Measurements from ENCODE around the gene NEK4. TPM values are rescaled to one million over a fixed set of nuclear protein-coding genes. Genes with fewer than 3 reads are reported as not detected.
A peak's percentile ranks its signal among the peaks of the same experiment; 100 is the strongest.

Gene NEK4
- total and polyA plus RNA-seq, 12 donors, result 4.9 to 43.9 (median 27.4) TPM

DNA sequence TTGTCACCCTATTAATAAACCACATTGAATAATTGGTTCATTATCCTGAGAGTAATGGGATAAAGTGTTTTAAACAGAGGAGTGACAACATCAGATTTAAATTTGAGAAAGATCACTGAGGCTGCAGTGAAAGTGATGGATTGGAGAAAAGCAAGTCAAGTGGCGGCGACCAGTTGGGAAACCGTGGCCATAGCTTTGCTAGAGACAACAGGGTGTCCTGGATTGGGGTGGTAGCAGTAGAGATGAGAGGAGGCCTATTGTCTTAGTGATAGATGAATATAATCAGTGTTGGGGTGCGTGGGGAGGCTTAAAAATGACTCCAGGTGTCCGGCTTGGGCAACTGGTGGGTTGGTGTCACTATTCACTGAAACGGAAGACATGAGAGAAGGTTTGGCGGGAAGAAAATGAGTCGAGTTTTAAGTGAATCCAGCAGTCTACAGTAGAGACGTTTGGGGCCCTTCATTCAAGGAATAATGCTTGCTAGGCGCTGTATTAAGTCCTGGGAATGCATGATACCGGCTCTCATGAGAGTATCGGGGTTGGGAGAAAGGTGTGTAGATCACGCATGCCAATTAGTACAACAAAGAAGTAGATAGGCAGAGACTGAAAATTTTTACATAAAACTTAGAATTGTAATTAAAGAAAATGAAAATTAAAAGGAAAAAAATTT lies 819 bp downstream of the NEK4 start:
- Histone ChIP-seq H3K9me3 (replicated peaks in 1 of 3) (no peaks in the 10 kb centered on the region), H3K27me3 (no peaks in the 10 kb centered on the region), H3K4me3 (peak overlapping the region in 2 of 4 donors; percentile 67 to 95), H3K27ac (peak overlapping the region in 2 of 5 donors; percentile 63 to 78), H3K4me1 (replicated peaks in 1 of 2) (peaks cover 10 to 13% of the 10 kb centered on the region in 2 donors), H3K36me3 (replicated peaks in 1 of 2) (peaks cover 0 to 31% of the 10 kb centered on the region in 2 donors)
- 20 to 21% (median 20%) methylated on average over 13 of the region's 13 CpGs for WGBS, 4 donors
- DNase-seq, result peak in 2 of 7 donors; percentile 16 to 44
- no peak for TF ChIP-seq POLR2A (IDR thresholded peaks at IDR 0.05)
- TF ChIP-seq, protein P1, sequence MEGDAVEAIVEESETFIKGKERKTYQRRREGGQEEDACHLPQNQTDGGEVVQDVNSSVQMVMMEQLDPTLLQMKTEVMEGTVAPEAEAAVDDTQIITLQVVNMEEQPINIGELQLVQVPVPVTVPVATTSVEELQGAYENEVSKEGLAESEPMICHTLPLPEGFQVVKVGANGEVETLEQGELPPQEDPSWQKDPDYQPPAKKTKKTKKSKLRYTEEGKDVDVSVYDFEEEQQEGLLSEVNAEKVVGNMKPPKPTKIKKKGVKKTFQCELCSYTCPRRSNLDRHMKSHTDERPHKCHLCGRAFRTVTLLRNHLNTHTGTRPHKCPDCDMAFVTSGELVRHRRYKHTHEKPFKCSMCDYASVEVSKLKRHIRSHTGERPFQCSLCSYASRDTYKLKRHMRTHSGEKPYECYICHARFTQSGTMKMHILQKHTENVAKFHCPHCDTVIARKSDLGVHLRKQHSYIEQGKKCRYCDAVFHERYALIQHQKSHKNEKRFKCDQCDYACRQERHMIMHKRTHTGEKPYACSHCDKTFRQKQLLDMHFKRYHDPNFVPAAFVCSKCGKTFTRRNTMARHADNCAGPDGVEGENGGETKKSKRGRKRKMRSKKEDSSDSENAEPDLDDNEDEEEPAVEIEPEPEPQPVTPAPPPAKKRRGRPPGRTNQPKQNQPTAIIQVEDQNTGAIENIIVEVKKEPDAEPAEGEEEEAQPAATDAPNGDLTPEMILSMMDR (IDR thresholded peaks at IDR 0.05), result no peak
- intact Hi-C loops (cut with DNase I), result no loop called here

DNA sequence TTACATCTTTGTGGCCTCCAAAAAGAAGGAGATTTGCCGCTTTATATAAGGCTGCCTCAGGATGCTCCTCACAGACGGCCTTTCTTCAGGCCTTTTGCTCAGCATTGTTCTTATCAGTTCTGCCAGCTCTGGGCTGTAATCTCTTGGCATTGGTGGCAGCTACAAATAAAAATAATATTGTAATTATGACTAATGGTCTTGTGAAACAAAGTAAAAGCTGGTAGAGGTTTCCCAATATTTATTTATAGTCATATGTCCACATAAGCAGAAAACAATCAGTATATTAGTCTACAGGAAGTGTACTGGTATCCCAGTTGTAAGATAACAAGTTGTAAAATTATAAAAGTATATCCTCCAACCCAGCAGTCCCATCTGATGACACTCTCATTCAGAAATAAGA lies 7.3 kb downstream of the NEK4 start:
- H3K4me1 ChIP-seq (replicated peaks in 1 of 2), result peaks cover 7 to 11% of the 10 kb centered on the region in 2 donors
- 33 to 56% (median 53%) methylated on average over 2 of the region's 2 CpGs for WGBS, 4 donors
- peak in 1 of 2 donors; percentile 36 for TF ChIP-seq POLR2A (IDR thresholded peaks at IDR 0.05)
- TF ChIP-seq, protein P1 (IDR thresholded peaks at IDR 0.05), result no peak
- DNase-seq, result peak in 6 of 7 donors; percentile 65 to 83 (median 73)
- H3K4me3 ChIP-seq, result no peak overlapping the region
- H3K9me3 ChIP-seq (replicated peaks in 1 of 3), result no peaks in the 10 kb centered on the region
- H3K36me3 ChIP-seq (replicated peaks in 1 of 2), result peaks cover 0 to 87% of the 10 kb centered on the region in 2 donors
- no peaks in the 10 kb centered on the region for H3K27me3 ChIP-seq
- peak overlapping the region in 4 of 5 donors; percentile 27 to 74 (median 50) for H3K27ac ChIP-seq
- intact Hi-C loops (cut with DNase I), result no loop called here

DNA sequence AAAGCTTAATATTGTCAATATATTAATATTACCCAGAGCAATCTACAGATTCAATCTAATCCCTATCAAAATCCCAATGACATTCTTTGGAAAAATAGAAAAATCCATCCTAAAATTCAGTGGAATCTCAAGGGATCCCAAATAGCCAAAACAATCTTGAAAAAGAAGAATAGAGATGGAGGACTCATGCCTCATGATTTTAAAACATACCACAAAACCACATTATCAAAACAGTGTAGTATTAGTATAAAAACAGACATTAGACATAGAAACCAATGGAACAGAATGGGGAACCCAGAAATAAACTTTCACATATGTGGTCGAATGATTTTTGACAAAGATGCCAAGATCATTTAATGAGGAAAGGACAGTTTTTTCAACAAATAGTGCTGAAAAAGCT lies 14.6 kb downstream of the NEK4 start:
- H3K4me1 ChIP-seq (replicated peaks in 1 of 2), result peaks cover 0 to 4% of the 10 kb centered on the region in 2 donors
- DNase-seq, result no peak
- H3K27ac ChIP-seq, result no peak overlapping the region
- intact Hi-C loops (cut with DNase I), result loop anchor here in 1 of 2 donors (10.0 kb wide), 1 partner anchor 319 kb away; no protein-coding TSS in a partner anchor
- H3K36me3 ChIP-seq (replicated peaks in 1 of 2), result peaks cover 0 to 48% of the 10 kb centered on the region in 2 donors
- H3K27me3 ChIP-seq, result no peaks in the 10 kb centered on the region
- peaks cover 0 to 5% (median 0%) of the 10 kb centered on the region in 3 donors for H3K9me3 ChIP-seq (replicated peaks in 1 of 3)
- 95 to 100% (median 96%) methylated on average over 1 of the region's 1 CpG for WGBS, 4 donors
- no peak for TF ChIP-seq POLR2A (IDR thresholded peaks at IDR 0.05)
- TF ChIP-seq, protein P1 (IDR thresholded peaks at IDR 0.05), result no peak
- H3K4me3 ChIP-seq, result no peak overlapping the region

DNA sequence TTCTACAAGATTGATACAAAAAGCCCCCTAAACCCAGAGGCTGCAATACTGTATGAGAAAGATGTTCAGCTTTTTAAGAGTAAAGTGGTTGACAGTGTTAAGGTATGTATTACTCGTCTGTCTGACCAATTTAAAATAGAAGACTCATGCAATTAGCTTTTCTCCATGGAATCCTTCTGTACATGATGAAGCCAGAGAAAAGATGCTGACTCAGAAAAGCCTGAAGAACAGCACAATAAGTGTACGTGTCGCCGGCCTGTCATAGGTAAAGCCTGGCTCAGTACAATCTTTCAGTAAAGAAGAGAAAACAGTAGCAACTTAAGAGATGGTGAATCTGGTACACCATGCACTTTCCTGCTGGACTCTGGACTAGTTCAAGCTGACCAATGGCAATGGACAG lies 16.4 kb downstream of the NEK4 start:
- H3K36me3 ChIP-seq (replicated peaks in 1 of 2), result peaks cover 0 to 50% of the 10 kb centered on the region in 2 donors
- H3K4me1 ChIP-seq (replicated peaks in 1 of 2), result peaks cover 0 to 4% of the 10 kb centered on the region in 2 donors
- WGBS, 4 donors, result 95 to 98% (median 96%) methylated on average over 4 of the region's 4 CpGs
- no peak overlapping the region for H3K4me3 ChIP-seq
- DNase-seq, result no peak
- no peak for TF ChIP-seq POLR2A (IDR thresholded peaks at IDR 0.05)
- TF ChIP-seq, protein P1 (IDR thresholded peaks at IDR 0.05), result no peak
- H3K27ac ChIP-seq, result no peak overlapping the region
- H3K9me3 ChIP-seq (replicated peaks in 1 of 3), result peaks cover 0 to 5% (median 0%) of the 10 kb centered on the region in 3 donors
- intact Hi-C loops (cut with DNase I), result loop anchor here in 1 of 2 donors (10.0 kb wide), 1 partner anchor 320 kb away; no protein-coding TSS in a partner anchor
- no peaks in the 10 kb centered on the region for H3K27me3 ChIP-seq

Measured in adrenal gland (tissue), 12 donors.